Measurements from ENCODE around the gene XRCC2.

Gene XRCC2

GRCh38 chr7:152618427-152618826, 57.5 kb downstream of the XRCC2 start:
- no peak overlapping the region for H3K4me3 Mint-ChIP-seq
- H3K9me3 Mint-ChIP-seq: no peaks in the 10 kb centered on the region
- H3K27me3 Mint-ChIP-seq: no peaks in the 10 kb centered on the region
- no peaks in the 10 kb centered on the region for H3K36me3 Mint-ChIP-seq (ENCODE audit: low read depth)
- intact Hi-C loops (cut with micrococcal nuclease): no loop called here
- H3K4me1 Mint-ChIP-seq (ENCODE audit: low read depth): no peaks in the 10 kb centered on the region
- no peak overlapping the region for H3K27ac Mint-ChIP-seq

DNA sequence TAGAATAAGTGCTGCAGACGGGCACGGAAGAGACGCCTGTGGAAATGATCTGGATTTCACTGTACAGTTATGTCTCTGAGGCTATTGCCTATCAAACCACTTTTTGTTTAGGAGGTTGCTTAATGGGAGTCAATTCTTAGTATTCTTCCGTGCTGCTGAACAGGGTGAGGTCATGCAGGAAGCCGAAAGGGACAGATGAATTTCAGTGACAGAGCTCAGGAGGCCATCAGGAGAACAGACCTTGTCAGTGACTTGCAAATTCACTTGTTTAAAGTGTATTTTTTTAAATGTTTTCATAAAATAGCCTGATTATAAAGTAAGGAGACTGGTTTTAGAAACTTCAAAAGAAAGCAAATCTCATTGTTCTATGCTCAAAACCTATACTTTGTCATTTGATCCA, 58.9 kb downstream of the XRCC2 start:
- no peaks in the 10 kb centered on the region for H3K27me3 Mint-ChIP-seq
- intact Hi-C loops (cut with micrococcal nuclease): no loop called here
- no peaks in the 10 kb centered on the region for H3K4me1 Mint-ChIP-seq (ENCODE audit: low read depth)
- H3K9me3 Mint-ChIP-seq: peaks cover 10% of the 10 kb centered on the region
- H3K27ac Mint-ChIP-seq: no peak overlapping the region
- no peak overlapping the region for H3K4me3 Mint-ChIP-seq
- H3K36me3 Mint-ChIP-seq (ENCODE audit: low read depth): no peaks in the 10 kb centered on the region

- intact Hi-C loops (cut with micrococcal nuclease): no loop called here
- H3K9me3 Mint-ChIP-seq: peaks cover 10% of the 10 kb centered on the region
- H3K27ac Mint-ChIP-seq: no peak overlapping the region
- no peaks in the 10 kb centered on the region for H3K4me1 Mint-ChIP-seq (ENCODE audit: low read depth)
- H3K4me3 Mint-ChIP-seq: no peak overlapping the region
- H3K36me3 Mint-ChIP-seq (ENCODE audit: low read depth): no peaks in the 10 kb centered on the region
- H3K27me3 Mint-ChIP-seq: no peaks in the 10 kb centered on the region
Observed at GRCh38 chr7:152615031-152615741, 60.8 kb downstream of the XRCC2 start.

DNA sequence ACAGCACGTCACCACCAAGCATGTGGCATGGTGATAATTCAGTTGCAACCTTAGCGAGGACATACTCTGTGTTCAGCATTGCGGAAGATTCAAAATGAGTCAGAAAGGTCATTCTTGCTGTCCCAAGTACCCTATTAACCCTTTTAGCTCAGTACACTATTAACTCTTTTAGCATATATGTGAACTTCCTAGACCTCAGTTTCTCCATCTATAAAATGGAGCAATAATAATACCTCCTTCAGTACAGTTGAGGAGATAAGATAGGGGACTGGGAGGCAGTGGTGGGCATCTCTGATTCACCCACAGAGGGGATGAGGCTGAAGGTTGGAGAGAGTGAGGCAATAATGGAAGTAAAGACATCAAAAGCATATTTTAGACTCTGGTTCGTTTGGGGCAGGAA, 67.3 kb downstream of the XRCC2 start:
- Mint-ChIP-seq H3K9me3 (peaks cover 10% of the 10 kb centered on the region), H3K27me3 (no peaks in the 10 kb centered on the region), H3K27ac (no peak overlapping the region), H3K4me1 (ENCODE audit: low read depth) (no peaks in the 10 kb centered on the region), H3K36me3 (ENCODE audit: low read depth) (no peaks in the 10 kb centered on the region), H3K4me3 (no peak overlapping the region)
- intact Hi-C loops (cut with micrococcal nuclease): no loop called here

GRCh38 chr7:152608208-152608607, 67.7 kb downstream of the XRCC2 start:
- peaks cover 9% of the 10 kb centered on the region for H3K9me3 Mint-ChIP-seq
- H3K27me3 Mint-ChIP-seq: no peaks in the 10 kb centered on the region
- no peaks in the 10 kb centered on the region for H3K4me1 Mint-ChIP-seq (ENCODE audit: low read depth)
- H3K36me3 Mint-ChIP-seq (ENCODE audit: low read depth): no peaks in the 10 kb centered on the region
- no peak overlapping the region for H3K27ac Mint-ChIP-seq
- no peak overlapping the region for H3K4me3 Mint-ChIP-seq
- intact Hi-C loops (cut with micrococcal nuclease): no loop called here

DNA sequence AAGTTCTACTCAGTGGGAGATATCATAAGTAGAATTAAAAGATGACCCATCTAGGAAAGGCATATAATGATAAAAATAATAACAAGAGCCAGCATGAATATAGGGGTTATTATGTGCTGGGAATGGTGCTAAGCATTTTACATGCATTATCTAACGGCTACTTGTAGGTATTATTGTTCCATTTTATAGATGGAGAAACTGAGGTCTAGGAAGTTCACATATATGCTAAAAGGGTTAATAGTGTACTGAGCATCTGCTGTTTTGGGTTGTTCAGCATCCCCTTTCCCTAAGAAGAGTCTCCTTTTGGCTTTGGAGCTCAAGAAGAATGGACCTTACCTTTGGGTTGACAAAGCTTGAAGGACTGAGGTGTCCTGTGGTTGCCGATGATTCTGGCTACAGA, 68.9 kb downstream of the XRCC2 start:
- H3K27me3 Mint-ChIP-seq: no peaks in the 10 kb centered on the region
- H3K27ac Mint-ChIP-seq: no peak overlapping the region
- H3K9me3 Mint-ChIP-seq: no peaks in the 10 kb centered on the region
- H3K4me1 Mint-ChIP-seq (ENCODE audit: low read depth): no peaks in the 10 kb centered on the region
- H3K36me3 Mint-ChIP-seq (ENCODE audit: low read depth): no peaks in the 10 kb centered on the region
- no peak overlapping the region for H3K4me3 Mint-ChIP-seq
- intact Hi-C loops (cut with micrococcal nuclease): no loop called here

DNA sequence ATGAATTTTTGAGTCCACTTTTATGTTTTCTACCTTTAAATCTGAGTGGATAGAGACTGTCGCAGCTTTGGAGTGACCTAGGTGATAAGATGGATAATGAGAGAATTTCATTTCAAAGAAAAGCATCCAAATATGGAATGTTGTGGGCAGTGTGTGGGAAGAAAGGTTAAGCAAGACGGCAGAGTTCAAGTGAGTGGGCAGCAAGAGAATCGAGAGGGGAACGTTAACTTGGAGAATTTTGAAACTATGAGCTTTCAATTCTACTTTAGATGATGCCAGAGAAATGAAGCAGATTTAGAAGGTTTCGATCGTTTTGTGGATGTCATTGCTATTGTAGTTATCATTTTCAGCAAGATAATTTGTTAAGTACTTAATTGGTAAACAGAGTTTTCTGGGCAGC, 73.0 kb downstream of the XRCC2 start:
- intact Hi-C loops (cut with micrococcal nuclease): no loop called here
- no peak overlapping the region for H3K27ac Mint-ChIP-seq
- no peaks in the 10 kb centered on the region for H3K27me3 Mint-ChIP-seq
- no peaks in the 10 kb centered on the region for H3K4me1 Mint-ChIP-seq (ENCODE audit: low read depth)
- H3K9me3 Mint-ChIP-seq: no peaks in the 10 kb centered on the region
- no peak overlapping the region for H3K4me3 Mint-ChIP-seq
- no peaks in the 10 kb centered on the region for H3K36me3 Mint-ChIP-seq (ENCODE audit: low read depth)

- H3K4me3 Mint-ChIP-seq: no peak overlapping the region
- H3K9me3 Mint-ChIP-seq: no peaks in the 10 kb centered on the region
- no peak overlapping the region for H3K27ac Mint-ChIP-seq
- H3K4me1 Mint-ChIP-seq (ENCODE audit: low read depth): no peaks in the 10 kb centered on the region
- H3K27me3 Mint-ChIP-seq: no peaks in the 10 kb centered on the region
- H3K36me3 Mint-ChIP-seq (ENCODE audit: low read depth): no peaks in the 10 kb centered on the region
- intact Hi-C loops (cut with micrococcal nuclease): no loop called here
Observed at GRCh38 chr7:152601305-152601798, 74.6 kb downstream of the XRCC2 start.

- Mint-ChIP-seq H3K9me3 (no peaks in the 10 kb centered on the region), H3K4me3 (no peak overlapping the region), H3K4me1 (ENCODE audit: low read depth) (no peaks in the 10 kb centered on the region), H3K36me3 (ENCODE audit: low read depth) (no peaks in the 10 kb centered on the region), H3K27ac (no peak overlapping the region), H3K27me3 (no peaks in the 10 kb centered on the region)
- intact Hi-C loops (cut with micrococcal nuclease): no loop called here
Observed at GRCh38 chr7:152600266-152600665, 75.7 kb downstream of the XRCC2 start.

GRCh38 chr7:152597507-152597906, 78.4 kb downstream of the XRCC2 start:
- H3K36me3 Mint-ChIP-seq (ENCODE audit: low read depth): no peaks in the 10 kb centered on the region
- no peaks in the 10 kb centered on the region for H3K4me1 Mint-ChIP-seq (ENCODE audit: low read depth)
- H3K4me3 Mint-ChIP-seq: no peak overlapping the region
- H3K27me3 Mint-ChIP-seq: no peaks in the 10 kb centered on the region
- no peaks in the 10 kb centered on the region for H3K9me3 Mint-ChIP-seq
- H3K27ac Mint-ChIP-seq: no peak overlapping the region
- intact Hi-C loops (cut with micrococcal nuclease): no loop called here

DNA sequence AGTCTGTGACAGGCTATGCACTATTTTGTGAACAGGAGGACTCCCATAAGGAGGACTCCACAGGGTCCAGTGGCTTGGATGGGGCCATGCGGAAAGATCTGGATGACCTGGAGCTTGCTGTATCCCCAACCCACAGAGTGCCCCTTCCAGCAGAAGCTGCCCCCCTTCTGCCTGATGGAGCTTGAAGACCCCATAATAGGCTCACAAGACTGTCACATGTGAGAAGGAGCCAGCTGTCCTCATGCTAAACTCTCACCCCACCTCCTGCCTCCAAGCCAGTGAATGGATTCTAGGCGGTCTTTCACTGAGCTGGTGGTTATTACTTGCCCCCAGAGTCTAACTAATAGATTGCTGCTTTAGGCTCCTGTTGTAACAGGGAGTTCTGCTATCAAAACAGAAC, 79.1 kb downstream of the XRCC2 start:
- H3K4me1 Mint-ChIP-seq (ENCODE audit: low read depth): no peaks in the 10 kb centered on the region
- no peak overlapping the region for H3K27ac Mint-ChIP-seq
- H3K27me3 Mint-ChIP-seq: no peaks in the 10 kb centered on the region
- H3K36me3 Mint-ChIP-seq (ENCODE audit: low read depth): no peaks in the 10 kb centered on the region
- intact Hi-C loops (cut with micrococcal nuclease): no loop called here
- no peaks in the 10 kb centered on the region for H3K9me3 Mint-ChIP-seq
- H3K4me3 Mint-ChIP-seq: no peak overlapping the region
